Right cardiac atrium (tissue), 5 donors: ENCODE data around the gene GSTP1. TPM values are rescaled to one million over a fixed set of nuclear protein-coding genes. Genes with fewer than 3 reads are reported as not detected.

Source experiments
- ATAC-seq, 2 donors: fragments of 200-7000 bp; cut with Tn5 transposase; one replicate each; pipeline versions ENCODE4 v1.8.0 to v1.9.1; 2020; ENCODE audit warnings: moderate library complexity in 2 of 2, mild to moderate bottlenecking in 1 of 2
- DNase-seq, 3 donors: peaks; one replicate each; pipeline ENCODE4 v3.0.0-alpha.2; 2020
- H3K27ac ChIP-seq: one replicate; pipeline ENCODE4 v1.5.1; 2013; ENCODE audit warnings: mild to moderate bottlenecking, low read length, control low read depth, moderate library complexity
- H3K27me3 ChIP-seq: one replicate; pipeline ENCODE4 v1.6.1; 2013; ENCODE audit not compliant: control insufficient read depth, insufficient read depth
- H3K4me1 ChIP-seq: one replicate; pipeline ENCODE4 v1.6.1; 2013; ENCODE audit warnings: low read length; ENCODE audit not compliant: control insufficient read depth, insufficient read depth
- H3K4me3 ChIP-seq: one replicate; pipeline ENCODE4 v1.5.1; 2013; ENCODE audit warnings: low read length, control low read depth
- H3K9me3 ChIP-seq: one replicate; pipeline ENCODE4 v1.6.1; 2013; ENCODE audit warnings: low read length; ENCODE audit not compliant: control insufficient read depth
- WGBS: extraction: QIAGEN DNeasy Blood & Tissue Kit; methylation state at CpG from one replicate; pipeline ENCODE4 v1.1.7; 2013; 5-methylcytosine and 5-hydroxymethylcytosine counted together
- intact Hi-C, 4 donors: fragments of 100-400 bp; cut with DNase I; formaldehyde crosslinking; loops; one replicate each; pipeline versions ENCODE4 v1.11.0 to v1.14.0; 2022 to 2023
- polyA plus RNA-seq: library from polyadenylated mRNA; stranded (reverse); fragments of 200-250 nt; gene quantifications from one replicate; pipeline ENCODE4 v1.2.3, GENCODE V29; 2013
- total RNA-seq, 4 donors: library from RNA; stranded (reverse); fragmentation: NEBNext Ultra II Directional; extraction: Animal tissue kit (Norgen Biotek cat#: 25700); gene quantifications; one replicate each; pipeline ENCODE4 v1.2.1, GENCODE V29; 2021
- donor health status: healthy with polysubstance abuse.
- donor health status: DM: no; HTN: yes; CAD: no.
- donor health status: DM: no; HTN: no; CAD: no.
- donor health status: DM: no; HTN: yes; CAD: no; lungs with severe emphysema.
- donor health status: DM: yes; HTN: yes; CAD: no.

GSTP1 gene
- total and polyA plus RNA-seq, 5 donors = 323 to 501 (median 391) TPM

- no peak overlapping the region for H3K4me3 ChIP-seq
- no peak for ATAC-seq
- H3K4me1 ChIP-seq = no peaks in the 10 kb centered on the region
- intact Hi-C loops = no loop called here
- no peaks in the 10 kb centered on the region for H3K27me3 ChIP-seq
- DNase-seq = peak; percentile 13 to 55 (median 50)
- H3K9me3 ChIP-seq = no peaks in the 10 kb centered on the region
- H3K27ac ChIP-seq = no peak overlapping the region
- 95% methylated on average over 8 of the region's 8 CpGs for WGBS
Observed at GRCh38 chr11:67608486-67608885, 24.9 kb downstream of the GSTP1 start.

DNA sequence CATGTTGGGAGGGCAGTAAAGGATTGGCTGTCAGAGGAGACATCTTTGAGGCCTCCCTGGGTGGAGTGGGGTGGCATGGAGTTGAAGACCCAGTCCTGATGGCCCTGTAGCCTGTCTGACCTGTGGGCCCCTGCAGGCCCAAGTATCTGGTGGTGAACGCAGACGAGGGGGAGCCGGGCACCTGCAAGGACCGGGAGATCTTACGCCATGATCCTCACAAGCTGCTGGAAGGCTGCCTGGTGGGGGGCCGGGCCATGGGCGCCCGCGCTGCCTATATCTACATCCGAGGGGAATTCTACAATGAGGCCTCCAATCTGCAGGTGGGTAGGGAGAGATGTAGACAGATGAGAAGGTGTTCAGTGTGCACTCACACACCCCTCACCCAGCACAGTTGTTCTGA, 25.7 kb downstream of the GSTP1 start:
- H3K4me3 ChIP-seq = no peak overlapping the region
- H3K4me1 ChIP-seq = no peaks in the 10 kb centered on the region
- ATAC-seq = no peak
- 89% methylated on average over 10 of the region's 10 CpGs for WGBS
- no peaks in the 10 kb centered on the region for H3K27me3 ChIP-seq
- intact Hi-C loops = no loop called here
- no peaks in the 10 kb centered on the region for H3K9me3 ChIP-seq
- no peak overlapping the region for H3K27ac ChIP-seq
- peak in 1 of 3 donors; percentile 14 for DNase-seq

- Histone ChIP-seq H3K4me3 (no peak overlapping the region), H3K27me3 (no peaks in the 10 kb centered on the region), H3K4me1 (no peaks in the 10 kb centered on the region), H3K27ac (no peak overlapping the region), H3K9me3 (no peaks in the 10 kb centered on the region)
- no peak for DNase-seq
- 85% methylated on average over 15 of the region's 15 CpGs for WGBS
- intact Hi-C loops = no loop called here
- ATAC-seq = no peak
Observed at GRCh38 chr11:67610302-67610868, 26.8 kb downstream of the GSTP1 start.

- H3K9me3 ChIP-seq = no peaks in the 10 kb centered on the region
- WGBS = 96% methylated on average over 14 of the region's 14 CpGs
- H3K27ac ChIP-seq = no peak overlapping the region
- no peaks in the 10 kb centered on the region for H3K4me1 ChIP-seq
- DNase-seq = peak in 2 of 3 donors; percentile 47 to 55
- intact Hi-C loops = no loop called here
- H3K4me3 ChIP-seq = no peak overlapping the region
- ATAC-seq = no peak
- H3K27me3 ChIP-seq = no peaks in the 10 kb centered on the region
Observed at GRCh38 chr11:67611165-67611564, 27.6 kb downstream of the GSTP1 start.

DNA sequence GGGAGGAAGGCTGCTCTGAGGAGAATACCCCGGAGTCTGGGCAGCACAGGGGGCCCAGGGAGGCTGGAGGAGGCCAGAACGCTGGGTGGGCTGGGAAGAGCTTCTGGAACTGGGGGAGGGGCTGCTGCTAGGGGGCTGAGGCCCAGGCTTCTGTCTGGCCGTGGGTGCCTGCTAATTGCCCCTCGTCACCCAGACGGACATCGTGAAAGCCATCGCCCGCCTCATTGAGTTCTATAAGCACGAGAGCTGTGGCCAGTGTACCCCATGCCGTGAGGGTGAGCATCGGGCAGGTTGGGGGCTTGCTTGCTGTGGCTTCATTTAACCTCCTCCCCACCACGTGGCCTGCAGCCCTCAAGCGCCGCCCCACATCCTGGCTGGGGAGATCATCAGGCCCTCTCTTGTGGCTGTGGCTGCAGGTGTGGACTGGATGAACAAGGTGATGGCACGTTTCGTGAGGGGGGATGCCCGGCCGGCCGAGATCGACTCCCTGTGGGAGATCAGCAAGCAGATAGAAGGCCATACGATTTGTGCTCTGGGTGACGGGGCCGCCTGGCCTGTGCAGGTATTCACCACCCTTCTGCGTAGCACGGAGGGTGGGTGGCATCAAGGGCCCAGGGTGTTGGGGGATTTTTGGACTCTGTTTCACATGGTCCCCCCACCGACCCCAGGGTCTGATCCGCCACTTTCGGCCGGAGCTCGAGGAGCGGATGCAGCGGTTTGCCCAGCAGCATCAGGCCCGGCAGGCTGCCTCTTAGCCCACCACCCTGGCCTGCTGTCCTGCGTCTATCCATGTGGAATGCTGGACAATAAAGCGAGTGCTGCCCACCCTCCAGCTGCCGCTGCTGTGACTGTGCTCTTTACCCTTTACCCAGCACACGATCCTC, 28.3 kb downstream of the GSTP1 start:
- H3K9me3 ChIP-seq = no peaks in the 10 kb centered on the region
- H3K4me3 ChIP-seq = no peak overlapping the region
- H3K27ac ChIP-seq = no peak overlapping the region
- no peaks in the 10 kb centered on the region for H3K27me3 ChIP-seq
- no peaks in the 10 kb centered on the region for H3K4me1 ChIP-seq
- 89% methylated on average over 37 of the region's 37 CpGs for WGBS
- ATAC-seq (no peak), DNase-seq (peak in 2 of 3 donors; percentile 50 to 59)
- intact Hi-C loops = no loop called here

DNA sequence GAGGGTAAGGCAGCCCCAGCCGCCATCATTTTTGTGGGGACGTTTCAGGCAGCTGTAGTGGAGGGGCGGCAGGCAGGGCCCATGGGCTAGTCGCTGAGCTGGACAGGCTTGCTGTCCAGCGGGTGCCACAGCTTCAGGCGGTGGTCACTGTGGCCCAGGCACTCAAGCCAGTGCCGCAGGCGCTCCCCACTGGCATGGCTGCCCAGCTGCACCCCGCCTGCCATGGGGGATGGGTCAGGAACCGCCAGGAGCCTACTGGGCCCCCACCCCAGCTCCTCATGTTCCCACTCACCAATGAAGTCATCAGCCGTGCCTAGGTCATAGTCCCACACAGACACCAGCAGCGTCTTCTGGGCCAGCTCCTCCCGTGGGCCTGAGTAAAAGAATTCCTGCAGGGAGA, 29.1 kb downstream of the GSTP1 start:
- intact Hi-C loops = no loop called here
- H3K4me1 ChIP-seq = no peaks in the 10 kb centered on the region
- DNase-seq = peak in 1 of 3 donors; percentile 65
- no peak overlapping the region for H3K27ac ChIP-seq
- no peaks in the 10 kb centered on the region for H3K27me3 ChIP-seq
- H3K9me3 ChIP-seq = no peaks in the 10 kb centered on the region
- WGBS = 88% methylated on average over 13 of the region's 13 CpGs
- H3K4me3 ChIP-seq = no peak overlapping the region
- ATAC-seq = no peak

GRCh38 chr11:67613313-67613959, 29.8 kb downstream of the GSTP1 start:
- Histone ChIP-seq H3K27me3 (no peaks in the 10 kb centered on the region), H3K27ac (no peak overlapping the region), H3K4me1 (no peaks in the 10 kb centered on the region), H3K4me3 (no peak overlapping the region), H3K9me3 (no peaks in the 10 kb centered on the region)
- intact Hi-C loops = no loop called here
- 82% methylated on average over 17 of the region's 17 CpGs for whole genome bisulfite sequencing
- DNase-seq = peak in 2 of 3 donors; percentile 28 to 51
- ATAC-seq = peak in 1 of 2 donors; percentile 1

GRCh38 chr11:67613960-67614715, 30.5 kb downstream of the GSTP1 start:
- Histone ChIP-seq H3K27me3 (no peaks in the 10 kb centered on the region), H3K4me3 (no peak overlapping the region), H3K9me3 (no peaks in the 10 kb centered on the region), H3K4me1 (no peaks in the 10 kb centered on the region), H3K27ac (peak overlapping the region; percentile 22)
- WGBS = 16% methylated on average over 23 of the region's 23 CpGs
- DNase-seq = peak; percentile 62 to 88 (median 87)
- intact Hi-C loops = no loop called here
- peak; percentile 10 to 46 for ATAC-seq

- intact Hi-C loops = no loop called here
- no peak overlapping the region for H3K4me3 ChIP-seq
- H3K9me3 ChIP-seq = no peaks in the 10 kb centered on the region
- ATAC-seq (peak; percentile 20 to 23), DNase-seq (peak; percentile 45 to 75 (median 68))
- no peaks in the 10 kb centered on the region for H3K27me3 ChIP-seq
- 80% methylated on average over 18 of the region's 18 CpGs for WGBS
- no peak overlapping the region for H3K27ac ChIP-seq
- H3K4me1 ChIP-seq = no peaks in the 10 kb centered on the region
Observed at GRCh38 chr11:67614730-67615714, 31.4 kb downstream of the GSTP1 start.
